Esophagus muscularis mucosa (tissue), 4 donors: Measurements from ENCODE around the gene MROH8. TPM values are rescaled to one million over a fixed set of nuclear protein-coding genes. Genes with fewer than 3 reads are reported as not detected.

Experiments used
- DNase-seq: peaks from one replicate; pipeline ENCODE4 v3.0.0-alpha.2; 2017; ENCODE audit errors: extremely low spot score
- H3K27ac ChIP-seq, 4 donors: fragments of 200-600 bp; sonication (generic); replicated peaks in 1 of 4; 1 replicate in 3 of 4; 2 replicates in 1 of 4; pipeline ENCODE4 v1.5.1; 2016 to 2019; ENCODE audit warnings: mild to moderate bottlenecking in 1 of 4
- H3K27me3 ChIP-seq, 4 donors: fragments of 200-600 bp; sonication (generic); one replicate each; pipeline versions ENCODE4 v1.5.1 to v1.6.0; 2016 to 2019
- H3K36me3 ChIP-seq, 4 donors: fragments of 200-600 bp; sonication (generic); one replicate each; pipeline ENCODE4 v1.5.1; 2016 to 2019
- H3K4me1 ChIP-seq, 4 donors: fragments of 200-600 bp; sonication (generic); one replicate each; pipeline ENCODE4 v1.5.1; 2016 to 2019
- H3K4me3 ChIP-seq, 4 donors: fragments of 200-600 bp; sonication (generic); 1 replicate in 2 of 4; 2 replicates in 2 of 4; pipeline ENCODE4 v1.5.1; 2016 to 2019; ENCODE audit warnings: mild to moderate bottlenecking in 4 of 4, moderate library complexity in 1 of 4
- H3K9me3 ChIP-seq, 4 donors: fragments of 200-600 bp; sonication (generic); 1 replicate in 3 of 4; 2 replicates in 1 of 4; pipeline ENCODE4 v1.5.1; 2016 to 2019
- EP300 ChIP-seq: sonication (generic); formaldehyde crosslinking; IDR thresholded peaks from one replicate; pipeline ENCODE4 v1.6.1; 2017; ENCODE audit warnings: antibody characterized with exemption
- POLR2A ChIP-seq: fragments of 450-650 bp; IDR thresholded peaks from one replicate; pipeline ENCODE4 v1.6.1; 2017; ENCODE audit warnings: antibody characterized with exemption, moderate library complexity, mild to moderate bottlenecking, low read depth
- POLR2AphosphoS5 ChIP-seq, 2 donors: sonication (generic); formaldehyde crosslinking; IDR thresholded peaks; one replicate each; pipeline ENCODE4 v1.6.1; 2017; ENCODE audit warnings: antibody characterized with exemption in 2 of 2
- WGBS: methylation state at CpG from one replicate; pipeline ENCODE4 v1.1.5; 2018; 5-methylcytosine and 5-hydroxymethylcytosine counted together
- intact Hi-C: fragments of 100-400 bp; cut with DNase I; formaldehyde crosslinking; loops from one replicate; pipeline ENCODE4 v1.15.1; 2023
- total RNA-seq, 4 donors: library from RNA; depleted of rRNA; stranded (reverse); fragments of >200 nt; gene quantifications; one replicate each; pipeline versions ENCODE4 v1.1.0 to v1.2.1, GENCODE V29; 2016
- TF ChIP-seq, protein P1 (sequence below), 3 experiments: fragments of 200-600 bp in 2 of 3; fragments of 450-650 bp in 1 of 3; sonication (generic) in 2 of 3; IDR thresholded peaks; one replicate each; pipeline ENCODE4 v1.5.1; 2017 to 2019; ENCODE audit warnings: antibody characterized with exemption in 3 of 3, mild to moderate bottlenecking in 2 of 3, moderate library complexity in 1 of 3

The MROH8 gene
- total RNA-seq, 4 donors from 2014 or later, result 2.7 to 6.2 (median 3.0) TPM

DNA sequence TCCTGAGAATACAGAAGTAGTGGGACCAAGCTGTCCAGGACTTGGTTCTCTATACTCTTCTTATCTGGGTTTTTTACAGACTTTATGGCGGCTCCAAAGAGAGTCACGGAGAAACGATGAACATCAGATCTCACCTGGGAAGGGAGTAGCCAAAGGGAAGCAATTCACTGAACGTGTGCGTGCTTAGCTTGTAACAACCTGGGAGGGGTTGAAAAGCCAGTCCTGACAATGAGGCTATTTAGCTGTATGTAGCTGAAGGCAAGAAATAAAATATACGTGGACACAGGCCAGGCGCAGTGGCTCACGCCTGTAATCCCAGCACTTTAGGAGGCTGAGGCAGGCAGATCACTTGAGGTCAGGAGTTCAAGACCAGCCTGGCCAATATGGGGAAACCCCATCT, 65.3 kb downstream of the MROH8 start:
- DNase-seq, result no peak

GRCh38 chr20:37111926-37112455, 67.4 kb downstream of the MROH8 start:
- TF ChIP-seq, protein P1, sequence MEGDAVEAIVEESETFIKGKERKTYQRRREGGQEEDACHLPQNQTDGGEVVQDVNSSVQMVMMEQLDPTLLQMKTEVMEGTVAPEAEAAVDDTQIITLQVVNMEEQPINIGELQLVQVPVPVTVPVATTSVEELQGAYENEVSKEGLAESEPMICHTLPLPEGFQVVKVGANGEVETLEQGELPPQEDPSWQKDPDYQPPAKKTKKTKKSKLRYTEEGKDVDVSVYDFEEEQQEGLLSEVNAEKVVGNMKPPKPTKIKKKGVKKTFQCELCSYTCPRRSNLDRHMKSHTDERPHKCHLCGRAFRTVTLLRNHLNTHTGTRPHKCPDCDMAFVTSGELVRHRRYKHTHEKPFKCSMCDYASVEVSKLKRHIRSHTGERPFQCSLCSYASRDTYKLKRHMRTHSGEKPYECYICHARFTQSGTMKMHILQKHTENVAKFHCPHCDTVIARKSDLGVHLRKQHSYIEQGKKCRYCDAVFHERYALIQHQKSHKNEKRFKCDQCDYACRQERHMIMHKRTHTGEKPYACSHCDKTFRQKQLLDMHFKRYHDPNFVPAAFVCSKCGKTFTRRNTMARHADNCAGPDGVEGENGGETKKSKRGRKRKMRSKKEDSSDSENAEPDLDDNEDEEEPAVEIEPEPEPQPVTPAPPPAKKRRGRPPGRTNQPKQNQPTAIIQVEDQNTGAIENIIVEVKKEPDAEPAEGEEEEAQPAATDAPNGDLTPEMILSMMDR (IDR thresholded peaks at IDR 0.05), result no peak
- TF ChIP-seq EP300, result no peak
- no peak for TF ChIP-seq POLR2AphosphoS5 (IDR thresholded peaks at IDR 0.05)
- no peak for TF ChIP-seq POLR2A
- peaks cover 0 to 11% (median 0%) of the 10 kb centered on the region in 4 donors for H3K36me3 ChIP-seq
- no peak overlapping the region for H3K4me3 ChIP-seq
- H3K27me3 ChIP-seq, result no peaks in the 10 kb centered on the region
- DNase-seq, result no peak
- H3K27ac ChIP-seq, result no peak overlapping the region
- no peaks in the 10 kb centered on the region for H3K4me1 ChIP-seq
- H3K9me3 ChIP-seq, result no peaks in the 10 kb centered on the region
- intact Hi-C loops, result no loop called here
- 90% methylated on average over 2 of the region's 2 CpGs for WGBS

More for the DNA sequence above, 65.3 kb downstream of the MROH8 start:
- intact Hi-C loops, result no loop called here
- H3K4me3 ChIP-seq, result no peak overlapping the region
- no peaks in the 10 kb centered on the region for H3K27me3 ChIP-seq
- H3K27ac ChIP-seq, result no peak overlapping the region
- WGBS, result 90% methylated on average over 8 of the region's 8 CpGs
- no peaks in the 10 kb centered on the region for H3K9me3 ChIP-seq
- H3K4me1 ChIP-seq, result no peaks in the 10 kb centered on the region
- TF ChIP-seq, protein P1 (IDR thresholded peaks at IDR 0.05), result no peak
- TF ChIP-seq EP300, result no peak
- no peak for TF ChIP-seq POLR2AphosphoS5 (IDR thresholded peaks at IDR 0.05)
- TF ChIP-seq POLR2A, result no peak
- peaks cover 0 to 11% (median 0%) of the 10 kb centered on the region in 4 donors for H3K36me3 ChIP-seq

DNA sequence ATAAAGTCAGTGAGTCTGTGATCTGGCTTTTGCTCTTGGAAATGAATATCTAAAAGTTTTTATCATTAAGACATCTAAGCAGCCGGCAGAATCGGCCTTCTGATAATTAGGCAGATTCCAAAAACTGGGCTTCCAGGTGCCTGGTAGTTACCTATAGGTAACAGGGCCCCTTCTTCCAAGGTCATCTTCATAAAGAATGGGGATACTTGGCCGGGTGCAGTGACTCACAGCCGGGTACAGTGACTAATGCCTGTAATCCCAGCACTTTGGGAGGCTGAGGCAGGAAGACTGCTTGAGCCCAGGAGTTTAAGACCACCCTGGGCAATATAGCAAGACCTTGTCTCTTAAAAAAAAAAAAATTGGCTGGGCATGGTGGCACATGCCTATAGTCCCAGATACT, 70.7 kb downstream of the MROH8 start:
- Histone ChIP-seq H3K9me3 (no peaks in the 10 kb centered on the region), H3K36me3 (peaks cover 0 to 5% (median 0%) of the 10 kb centered on the region in 4 donors), H3K27ac (no peak overlapping the region), H3K4me1 (no peaks in the 10 kb centered on the region), H3K27me3 (no peaks in the 10 kb centered on the region), H3K4me3 (no peak overlapping the region)
- no peak for DNase-seq
- TF ChIP-seq EP300, result no peak
- intact Hi-C loops, result no loop called here
- WGBS, result 100% methylated on average over 3 of the region's 4 CpGs

DNA sequence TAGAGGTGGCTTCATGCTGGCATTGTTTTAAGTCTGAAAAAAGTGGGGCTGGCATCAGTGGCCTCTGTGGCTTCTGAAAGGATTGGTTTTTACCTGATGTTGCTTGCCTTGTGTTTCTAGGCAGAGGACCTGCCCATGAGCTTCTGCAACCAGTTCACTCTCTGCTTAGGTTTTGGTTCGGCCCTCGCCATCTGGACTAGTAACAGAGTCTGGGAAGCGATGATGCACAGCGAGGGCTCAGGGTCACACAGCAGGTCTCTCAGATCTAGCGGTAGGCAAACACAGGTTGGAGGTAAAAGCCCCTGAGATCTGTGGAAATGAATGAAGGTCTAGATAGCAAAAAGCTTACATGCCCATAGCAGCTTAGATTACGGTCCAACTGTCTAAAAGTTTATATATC, 76.8 kb downstream of the MROH8 start:
- no peak for DNase-seq
- no peaks in the 10 kb centered on the region for H3K36me3 ChIP-seq
- no peaks in the 10 kb centered on the region for H3K27me3 ChIP-seq
- no peak overlapping the region for H3K4me3 ChIP-seq
- TF ChIP-seq POLR2A (no peak), EP300 (no peak), POLR2AphosphoS5 (IDR thresholded peaks at IDR 0.05) (no peak)
- TF ChIP-seq, protein P1 (IDR thresholded peaks at IDR 0.05), result no peak
- H3K9me3 ChIP-seq, result no peaks in the 10 kb centered on the region
- H3K4me1 ChIP-seq, result no peaks in the 10 kb centered on the region
- H3K27ac ChIP-seq, result no peak overlapping the region
- intact Hi-C loops, result no loop called here
- 90% methylated on average over 5 of the region's 6 CpGs for WGBS

DNA sequence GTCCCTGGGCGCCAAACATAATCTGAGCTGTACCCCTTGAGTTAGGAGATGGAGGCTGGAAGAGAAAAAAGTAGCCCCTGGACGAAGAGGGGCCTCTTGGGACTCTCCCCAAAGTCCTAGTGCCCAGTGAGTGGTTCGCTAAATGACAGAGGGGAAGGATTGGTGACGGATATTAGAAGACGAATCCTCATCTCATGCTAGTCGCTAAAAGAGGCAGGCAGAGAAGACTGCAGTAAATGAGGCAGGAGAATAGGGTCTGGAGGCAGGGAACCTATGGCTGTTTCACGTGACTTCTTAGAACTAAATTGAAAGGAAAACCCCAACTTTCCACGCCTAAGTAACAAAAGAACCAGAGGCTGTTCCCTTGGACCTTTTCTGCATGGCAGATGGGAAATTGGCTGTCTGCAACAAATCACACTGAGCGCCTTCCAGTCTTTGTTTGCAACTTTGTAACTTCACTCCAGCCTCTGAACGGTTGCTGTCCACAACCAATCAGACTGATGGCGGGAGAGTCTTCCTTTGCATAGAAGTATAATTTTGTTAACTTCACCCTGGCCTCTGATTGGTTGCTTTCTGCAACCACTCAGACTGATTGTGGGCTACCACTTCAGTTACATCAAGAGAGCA, 82.8 kb downstream of the MROH8 start:
- H3K9me3 ChIP-seq, result no peaks in the 10 kb centered on the region
- intact Hi-C loops, result no loop called here
- DNase-seq, result no peak
- H3K4me3 ChIP-seq, result peak overlapping the region; percentile 87 to 96 (median 92)
- 76% methylated on average over 11 of the region's 11 CpGs for WGBS
- H3K27ac ChIP-seq, result peak overlapping the region; percentile 64 to 81 (median 70)
- no peaks in the 10 kb centered on the region for H3K36me3 ChIP-seq
- peaks cover 8 to 21% (median 13%) of the 10 kb centered on the region in 4 donors for H3K4me1 ChIP-seq
- TF ChIP-seq POLR2AphosphoS5 (IDR thresholded peaks at IDR 0.05) (no peak), POLR2A (no peak), EP300 (no peak)
- TF ChIP-seq, protein P1 (IDR thresholded peaks at IDR 0.05), result no peak
- no peaks in the 10 kb centered on the region for H3K27me3 ChIP-seq
